Lung (tissue), 12 donors: ENCODE measurements around the gene TMBIM6. TPM values are rescaled to one million over a fixed set of nuclear protein-coding genes. Genes with fewer than 3 reads are reported as not detected.
"Not testable (repeated sequence)": the region's sequence is repeated elsewhere in the genome, so short reads cannot be mapped to it uniquely, and the experiment has no call there.

ENCODE experiments used
- ATAC-seq: fragments of 200-7000 bp; cut with Tn5 transposase; one replicate; pipeline ENCODE4 v1.9.1; 2020; ENCODE audit warnings: moderate number of reproducible peaks; ENCODE audit not compliant: insufficient read depth, low FRiP score
- DNase-seq, 3 donors: peaks; one replicate each; pipeline ENCODE4 v3.0.0-alpha.2; 2013 to 2017
- H3K27ac ChIP-seq, 2 donors: one replicate each; pipeline ENCODE4 v1.5.1; 2013; ENCODE audit warnings: mild to moderate bottlenecking in 2 of 2, moderate library complexity in 2 of 2, control low read depth in 1 of 2, inconsistent platforms in 1 of 2, low read depth in 1 of 2, low read length in 1 of 2
- H3K27me3 ChIP-seq, 3 donors: one replicate each; pipeline ENCODE4 v1.5.1; 2013; ENCODE audit warnings: low read length in 2 of 3; ENCODE audit not compliant: control insufficient read depth in 3 of 3, insufficient read depth in 3 of 3
- H3K36me3 ChIP-seq, 4 donors: one replicate each; pipeline ENCODE4 v1.5.1; 2013; ENCODE audit warnings: low read length in 4 of 4, mild to moderate bottlenecking in 1 of 4, moderate library complexity in 1 of 4; ENCODE audit not compliant: control insufficient read depth in 4 of 4, insufficient read depth in 4 of 4
- H3K4me1 ChIP-seq, 5 donors: one replicate each; pipeline ENCODE4 v1.5.1; 2013; ENCODE audit warnings: low read length in 5 of 5, mild to moderate bottlenecking in 2 of 5, moderate library complexity in 1 of 5; ENCODE audit not compliant: control insufficient read depth in 5 of 5, insufficient read depth in 5 of 5
- H3K4me3 ChIP-seq: one replicate; pipeline ENCODE4 v1.5.1; 2013; ENCODE audit warnings: mild to moderate bottlenecking, control low read depth, moderate library complexity
- H3K9ac ChIP-seq, 2 donors: one replicate each; pipeline ENCODE4 v1.5.1; 2013; ENCODE audit warnings: low read length in 2 of 2, control low read depth in 1 of 2; ENCODE audit not compliant: insufficient read depth in 1 of 2
- H3K9me3 ChIP-seq, 4 donors: one replicate each; pipeline ENCODE4 v1.5.1; 2013; ENCODE audit warnings: low read length in 3 of 4, mild to moderate bottlenecking in 1 of 4, moderate library complexity in 1 of 4; ENCODE audit not compliant: control insufficient read depth in 4 of 4, insufficient read depth in 3 of 4
- CTCF ChIP-seq: IDR thresholded peaks from 2 replicates; pipeline ENCODE4 v1.5.1; 2012; ENCODE audit warnings: mild to moderate bottlenecking; ENCODE audit errors: control extremely low read depth, extremely low read depth
- WGBS, 2 donors: extraction: QIAGEN DNeasy Blood & Tissue Kit; methylation state at CpG; one replicate each; pipeline ENCODE4 v1.1.7; 2013; 5-methylcytosine and 5-hydroxymethylcytosine counted together
- polyA plus RNA-seq, 2 donors: library from polyadenylated mRNA; stranded (reverse); fragments of 200-250 nt; gene quantifications; one replicate each; pipeline ENCODE4 v1.2.1, GENCODE V29; 2013
- total RNA-seq, 2 donors: library from RNA; depleted of rRNA in 1 of 2; stranded (reverse); fragments of >200 nt in 1 of 2; gene quantifications; one replicate each; pipeline ENCODE4 v1.2.1, GENCODE V29; 2014 to 2021
- donor health status: control.
- donor health status: control.
- donor health status: Bipolar disorder and iron deficiency.
- donor health status: healthy.
- donor health status: DM: yes; HTN: yes; CAD: no.

Gene TMBIM6
- total and polyA plus RNA-seq, 4 donors, result 231 to 661 (median 485) TPM

- DNase-seq (no peak), ATAC-seq (no peak)
- Histone ChIP-seq H3K4me1 (no peaks in the 10 kb centered on the region), H3K36me3 (no peaks in the 10 kb centered on the region), H3K27ac (no peak overlapping the region), H3K4me3 (no peak overlapping the region), H3K9me3 (no peaks in the 10 kb centered on the region), H3K9ac (no peak overlapping the region), H3K27me3 (no peaks in the 10 kb centered on the region)
- TF ChIP-seq CTCF, result no peak
- WGBS, 2 donors, result 87 to 97% methylated on average over 3 of the region's 3 CpGs
These were observed 10.7 kb upstream of the TMBIM6 start for GRCh38 chr12:49730568-49731101.

- no peak for DNase-seq
- 81 to 83% methylated on average over 10 of the region's 10 CpGs for WGBS, 2 donors
- Histone ChIP-seq H3K27me3 (no peaks in the 10 kb centered on the region), H3K4me1 (no peaks in the 10 kb centered on the region), H3K9ac (no peak overlapping the region), H3K36me3 (no peaks in the 10 kb centered on the region), H3K4me3 (no peak overlapping the region), H3K9me3 (no peaks in the 10 kb centered on the region), H3K27ac (no peak overlapping the region)
- no peak for ATAC-seq
- TF ChIP-seq CTCF, result no peak
These were observed 7.9 kb upstream of the TMBIM6 start for GRCh38 chr12:49733219-49734017.

GRCh38 chr12:49734900-49735299 lies 6.5 kb upstream of the TMBIM6 start:
- H3K36me3 ChIP-seq, H3K9ac ChIP-seq, H3K27ac ChIP-seq, H3K9me3 ChIP-seq, H3K4me1 ChIP-seq, DNase-seq, H3K27me3 ChIP-seq, ATAC-seq, H3K4me3 ChIP-seq: not testable (repeated sequence)
- 94 to 95% methylated on average over 7 of the region's 7 CpGs for WGBS, 2 donors

GRCh38 chr12:49738721-49739120 lies 2.6 kb upstream of the TMBIM6 start:
- H3K27ac ChIP-seq, H3K9me3 ChIP-seq, DNase-seq, H3K36me3 ChIP-seq, H3K4me3 ChIP-seq, H3K27me3 ChIP-seq, ATAC-seq, H3K9ac ChIP-seq: not testable (repeated sequence)
- WGBS, 2 donors, result 91 to 97% methylated on average over 5 of the region's 5 CpGs
- peaks cover 0 to 19% (median 3%) of the 10 kb centered on the region in 5 donors for H3K4me1 ChIP-seq

- DNase-seq, H3K27ac ChIP-seq, ATAC-seq, H3K9me3 ChIP-seq, H3K36me3 ChIP-seq, H3K9ac ChIP-seq, H3K4me3 ChIP-seq, H3K27me3 ChIP-seq: not testable (repeated sequence)
- 93 to 94% methylated on average over 12 of the region's 12 CpGs for WGBS, 2 donors
- H3K4me1 ChIP-seq, result peaks cover 0 to 19% (median 4%) of the 10 kb centered on the region in 5 donors
These were observed 1.1 kb upstream of the TMBIM6 start for GRCh38 chr12:49740277-49740676.
